Keratinocyte (primary cell): ENCODE data around the gene AKT1. TPM values are rescaled to one million over a fixed set of nuclear protein-coding genes. Genes with fewer than 3 reads are reported as not detected.

Source experiments
- DNase-seq: peaks from one replicate; pipeline ENCODE4 v3.0.0-alpha.2; 2011; ENCODE audit warnings: low read depth, missing footprints, low spot score
- FAIRE-seq: peaks from 2 replicates; lab custom pipeline; 2011; peaks lifted over from hg19 to GRCh38; lab: Jason Lieb, UNC
- H2AFZ ChIP-seq: 2 replicates; pipeline ENCODE4 v1.6.0; 2012; ENCODE audit warnings: low read length, control low read depth, inconsistent platforms; ENCODE audit not compliant: control insufficient read depth
- H3K27ac ChIP-seq: 2 replicates; pipeline ENCODE4 v1.5.1; 2011; ENCODE audit warnings: low read length; ENCODE audit not compliant: control insufficient read depth, insufficient read depth
- H3K27me3 ChIP-seq: 3 replicates; pipeline ENCODE4 v1.6.0; 2011; ENCODE audit warnings: low read length; ENCODE audit not compliant: control insufficient read depth, insufficient read depth; ENCODE audit errors: extremely low read depth
- H3K36me3 ChIP-seq, 2 experiments: 2 replicates in 1 of 2; 3 replicates in 1 of 2; pipeline ENCODE4 v1.5.1; 2011; ENCODE audit warnings: low read length in 2 of 2, mild to moderate bottlenecking in 1 of 2; ENCODE audit not compliant: control insufficient read depth in 2 of 2, insufficient read depth in 2 of 2; ENCODE audit errors: extremely low read depth in 1 of 2
- H3K4me1 ChIP-seq: 3 replicates; pipeline ENCODE4 v1.5.1; 2011; ENCODE audit warnings: low read length; ENCODE audit not compliant: control insufficient read depth, insufficient read depth; ENCODE audit errors: extremely low read depth
- H3K4me2 ChIP-seq: 3 replicates; pipeline ENCODE4 v1.6.0; 2011; ENCODE audit warnings: low read depth, low read length; ENCODE audit not compliant: control insufficient read depth, insufficient read depth; ENCODE audit errors: extremely low read depth
- H3K4me3 ChIP-seq, 3 experiments: fragments of 200-600 bp in 1 of 3; sonication (generic) in 1 of 3; 2 replicates in 2 of 3; 3 replicates in 1 of 3; pipeline ENCODE4 v1.5.1; 2011 to 2016; ENCODE audit warnings: low read length in 3 of 3, mild to moderate bottlenecking in 3 of 3, control low read depth in 2 of 3, inconsistent platforms in 1 of 3, low read depth in 1 of 3, mixed read lengths in 1 of 3, mixed run types in 1 of 3, moderate library complexity in 1 of 3; ENCODE audit not compliant: control insufficient read depth in 2 of 3, insufficient read depth in 2 of 3; ENCODE audit errors: extremely low read depth in 1 of 3
- H3K79me2 ChIP-seq: 2 replicates; pipeline ENCODE4 v1.6.0; 2012; ENCODE audit warnings: low read length; ENCODE audit not compliant: control insufficient read depth, insufficient read depth
- H3K9ac ChIP-seq: 3 replicates; pipeline ENCODE4 v1.6.0; 2011; ENCODE audit warnings: low read length; ENCODE audit not compliant: control insufficient read depth, insufficient read depth; ENCODE audit errors: extremely low read depth
- H3K9me1 ChIP-seq: 3 replicates; pipeline ENCODE4 v1.6.0; 2011; ENCODE audit warnings: low read length; ENCODE audit not compliant: control insufficient read depth, insufficient read depth; ENCODE audit errors: extremely low read depth
- H3K9me3 ChIP-seq: 2 replicates; pipeline ENCODE4 v1.5.1; 2012; ENCODE audit warnings: low read depth, low read length; ENCODE audit not compliant: control insufficient read depth
- H4K20me1 ChIP-seq: 3 replicates; pipeline ENCODE4 v1.6.0; 2011; ENCODE audit warnings: low read length; ENCODE audit not compliant: control insufficient read depth, insufficient read depth; ENCODE audit errors: extremely low read depth
- CTCF ChIP-seq, 3 experiments: IDR thresholded peaks in 1 of 3; conservative IDR thresholded peaks in 1 of 3; optimal IDR thresholded peaks in 1 of 3; 2 replicates in 2 of 3; 3 replicates in 1 of 3; pipeline versions ENCODE3 to v1.5.1; 2011; ENCODE audit warnings: low read length in 3 of 3, mild to moderate bottlenecking in 3 of 3, moderate library complexity in 2 of 3, control low read depth in 1 of 3, inconsistent platforms in 1 of 3; ENCODE audit not compliant: insufficient read depth in 2 of 3; ENCODE audit errors: extremely low read depth in 1 of 3
- EZH2 ChIP-seq: IDR thresholded peaks from one replicate; pipeline ENCODE4 v1.6.1; 2012; ENCODE audit warnings: inconsistent platforms, mild to moderate bottlenecking, low read length, moderate library complexity
- dilution Hi-C: fragments of 300-500 bp; cut with MboI; formaldehyde crosslinking; loops from one replicate; pipeline ENCODE4 v1.7.0; 2020; ENCODE audit warnings: low sequenced_read_pairs; ENCODE audit not compliant: extremely low pct_ligation_motif_present
- polyA plus RNA-seq, 5 experiments: library from polyadenylated mRNA; depleted of rRNA in 3 of 5; stranded (reverse) in 3 of 5; stranded (forward) in 1 of 5; unstranded in 1 of 5; fragments of >200 nt; gene quantifications; 1 replicate in 1 of 5; 2 replicates in 3 of 5; 3 replicates in 1 of 5; pipeline versions ENCODE4 v1.2.1 to v1.2.3, GENCODE V29; 2011 to 2012; ENCODE audit warnings: missing spikeins in 2 of 5, low read depth in 1 of 5, low replicate concordance in 1 of 5

AKT1 gene
- polyA plus RNA-seq, 1 donor (not counting 4 experiments of a cell fraction or from before 2014, with no cell fraction given), result 82.3 TPM

- dilution Hi-C loops, result loop anchor here (10.0 kb wide), 1 partner anchor 75 kb away; no protein-coding TSS in a partner anchor
Observed at GRCh38 chr14:104750056-104750752, 45.3 kb downstream of the AKT1 start.

GRCh38 chr14:104749111-104749649 is 46.4 kb downstream of the AKT1 start:
- Histone ChIP-seq H3K4me2 (peak overlapping the region; percentile 70), H3K9me1 (peaks cover 2% of the 10 kb centered on the region), H3K4me1 (peaks cover 59% of the 10 kb centered on the region), H2AFZ (no peak overlapping the region), H4K20me1 (peaks cover 2% of the 10 kb centered on the region), H3K4me3 (no peak overlapping the region), H3K79me2 (peaks cover 12% of the 10 kb centered on the region), H3K9me3 (no peaks in the 10 kb centered on the region), H3K9ac (peak overlapping the region; percentile 55), H3K36me3 (no peaks in the 10 kb centered on the region), H3K27ac (peak overlapping the region; percentile 74), H3K27me3 (no peaks in the 10 kb centered on the region)
- dilution Hi-C loops, result no loop called here
- DNase-seq, result no peak
- TF ChIP-seq EZH2 (no peak), CTCF (optimal IDR thresholded peaks at IDR 0.05 in 1 of 3, IDR thresholded peaks at IDR 0.05 in 1 of 3, conservative IDR thresholded peaks at IDR 0.05 in 1 of 3; ENCODE audit: extremely low read depth in 1 of 3, insufficient read depth in 2 of 3, low read length in 3 of 3) (peak in 2 of 3 experiments; percentile 7 to 33)
- FAIRE-seq, result peak; percentile 66

More at GRCh38 chr14:104750056-104750752, 45.3 kb downstream of the AKT1 start:
- DNase-seq, result no peak
- Histone ChIP-seq H4K20me1 (peaks cover 3% of the 10 kb centered on the region), H3K4me1 (peaks cover 64% of the 10 kb centered on the region), H3K4me3 (peak overlapping the region in 1 of 3 experiments; percentile 17), H3K9me1 (peaks cover 2% of the 10 kb centered on the region), H3K27me3 (no peaks in the 10 kb centered on the region), H3K79me2 (peaks cover 23% of the 10 kb centered on the region), H3K9me3 (no peaks in the 10 kb centered on the region), H3K4me2 (peak overlapping the region; percentile 70), H3K27ac (peak overlapping the region; percentile 74), H3K36me3 (no peaks in the 10 kb centered on the region), H3K9ac (peak overlapping the region; percentile 55), H2AFZ (peak overlapping the region; percentile 17)
- FAIRE-seq, result peak; percentile 82
- no peak for TF ChIP-seq CTCF (optimal IDR thresholded peaks at IDR 0.05 in 1 of 3, IDR thresholded peaks at IDR 0.05 in 1 of 3, conservative IDR thresholded peaks at IDR 0.05 in 1 of 3; ENCODE audit: extremely low read depth in 1 of 3, insufficient read depth in 2 of 3, low read length in 3 of 3)
- TF ChIP-seq EZH2, result no peak
